Mesenchymal stem cell (in vitro differentiated cells and primary cell): Measurements from ENCODE around the gene LONRF3.
"Not testable (repeated sequence)": the region's sequence is repeated elsewhere in the genome, so short reads cannot be mapped to it uniquely, and the experiment has no call there.

ENCODE experiments used
- DNase-seq: peaks from one replicate; pipeline ENCODE4 v3.0.0-alpha.2; 2013
- H2AFZ ChIP-seq: one replicate; pipeline ENCODE4 v1.6.1; 2013; ENCODE audit warnings: low read depth, mild to moderate bottlenecking, control low read depth, inconsistent platforms, low read length, moderate library complexity
- H2AK5ac ChIP-seq: 2 replicates; pipeline ENCODE4 v1.6.1; 2013; ENCODE audit warnings: low read length, moderate library complexity, mild to moderate bottlenecking, inconsistent platforms; ENCODE audit not compliant: severe bottlenecking
- H2BK120ac ChIP-seq: one replicate; pipeline ENCODE4 v1.6.1; 2013; ENCODE audit warnings: low read depth, mild to moderate bottlenecking, inconsistent platforms, low read length, moderate library complexity
- H2BK12ac ChIP-seq, 2 experiments: one replicate each; pipeline ENCODE4 v1.6.1; 2013; ENCODE audit warnings: inconsistent platforms in 2 of 2, low read length in 2 of 2, mild to moderate bottlenecking in 2 of 2, moderate library complexity in 2 of 2, control low read depth in 1 of 2
- H2BK15ac ChIP-seq: one replicate; pipeline ENCODE4 v1.6.1; 2013; ENCODE audit warnings: mild to moderate bottlenecking, low read depth, inconsistent platforms; ENCODE audit not compliant: poor library complexity, severe bottlenecking
- H2BK5ac ChIP-seq: 2 replicates; pipeline ENCODE4 v1.6.1; 2013; ENCODE audit warnings: low read depth, mild to moderate bottlenecking, low read length, control low read depth, inconsistent platforms; ENCODE audit not compliant: poor library complexity, severe bottlenecking
- H3K14ac ChIP-seq, 2 experiments: one replicate each; pipeline ENCODE4 v1.6.1; 2013; ENCODE audit warnings: inconsistent platforms in 2 of 2, low read length in 2 of 2, control low read depth in 1 of 2, mild to moderate bottlenecking in 1 of 2, moderate library complexity in 1 of 2
- H3K18ac ChIP-seq, 2 experiments: one replicate each; pipeline ENCODE4 v1.6.1; 2013; ENCODE audit warnings: inconsistent platforms in 2 of 2, low read length in 2 of 2, control low read depth in 1 of 2, low read depth in 1 of 2, mild to moderate bottlenecking in 1 of 2
- H3K23ac ChIP-seq, 2 experiments: one replicate each; pipeline ENCODE4 v1.6.1; 2013; ENCODE audit warnings: inconsistent platforms in 2 of 2, low read length in 2 of 2, mild to moderate bottlenecking in 2 of 2, moderate library complexity in 2 of 2, control low read depth in 1 of 2
- H3K27ac ChIP-seq: 2 replicates; pipeline ENCODE4 v1.5.1; 2013; ENCODE audit warnings: mild to moderate bottlenecking, moderate library complexity, low read length, control low read depth, inconsistent platforms; ENCODE audit not compliant: poor library complexity, severe bottlenecking
- H3K27me3 ChIP-seq, 2 experiments: 2 replicates each; pipeline versions ENCODE4 v1.6.1 to v1.7.0; 2013; ENCODE audit warnings: low read length in 2 of 2, mild to moderate bottlenecking in 2 of 2, moderate library complexity in 2 of 2, control low read depth in 1 of 2, inconsistent platforms in 1 of 2; ENCODE audit not compliant: control insufficient read depth in 1 of 2, insufficient read depth in 1 of 2
- H3K36me3 ChIP-seq, 2 experiments: 2 replicates each; pipeline versions ENCODE4 v1.6.1 to v1.7.0; 2013; ENCODE audit warnings: low read length in 2 of 2, control low read depth in 1 of 2, inconsistent platforms in 1 of 2, low read depth in 1 of 2, mild to moderate bottlenecking in 1 of 2; ENCODE audit not compliant: insufficient read depth in 2 of 2, control insufficient read depth in 1 of 2
- H3K4ac ChIP-seq, 2 experiments: one replicate each; pipeline ENCODE4 v1.6.1; 2013; ENCODE audit warnings: inconsistent platforms in 2 of 2, low read length in 2 of 2, mild to moderate bottlenecking in 2 of 2, moderate library complexity in 2 of 2, control low read depth in 1 of 2, low read depth in 1 of 2
- H3K4me1 ChIP-seq: 2 replicates; pipeline ENCODE4 v1.6.1; 2013; ENCODE audit warnings: low read depth, low read length, control low read depth; ENCODE audit not compliant: control insufficient read depth, insufficient read depth
- H3K4me2 ChIP-seq: 2 replicates; pipeline ENCODE4 v1.6.1; 2013; ENCODE audit warnings: low read length, mild to moderate bottlenecking, inconsistent platforms; ENCODE audit not compliant: poor library complexity, severe bottlenecking
- H3K4me3 ChIP-seq, 2 experiments: 2 replicates each; pipeline versions ENCODE4 v1.5.1 to v1.7.0; 2013; ENCODE audit warnings: low read length in 2 of 2, mild to moderate bottlenecking in 2 of 2, control low read depth in 1 of 2, low read depth in 1 of 2; ENCODE audit not compliant: insufficient read depth in 1 of 2
- H3K79me1 ChIP-seq: replicated peaks from 2 replicates; pipeline ENCODE4 v1.6.1; 2013; ENCODE audit warnings: mild to moderate bottlenecking, control low read depth, low read length, inconsistent platforms; ENCODE audit not compliant: poor library complexity, severe bottlenecking
- H3K9ac ChIP-seq: 2 replicates; pipeline ENCODE4 v1.7.0; 2013; ENCODE audit warnings: mild to moderate bottlenecking, low read length, moderate library complexity
- H3K9me3 ChIP-seq: 2 replicates; pipeline ENCODE4 v1.7.0; 2013; ENCODE audit warnings: mild to moderate bottlenecking, low read length; ENCODE audit not compliant: control insufficient read depth
- H4K8ac ChIP-seq: one replicate; pipeline ENCODE4 v1.6.1; 2013; ENCODE audit warnings: inconsistent platforms, mild to moderate bottlenecking, low read length, moderate library complexity
- H4K91ac ChIP-seq: one replicate; pipeline ENCODE4 v1.6.1; 2013; ENCODE audit warnings: mild to moderate bottlenecking, low read length, inconsistent platforms
- WGBS: methylation state at CpG from one replicate; pipeline ENCODE4 v1.1.7; 2013; ENCODE audit warnings: mixed read lengths; 5-methylcytosine and 5-hydroxymethylcytosine counted together

LONRF3 gene

DNA sequence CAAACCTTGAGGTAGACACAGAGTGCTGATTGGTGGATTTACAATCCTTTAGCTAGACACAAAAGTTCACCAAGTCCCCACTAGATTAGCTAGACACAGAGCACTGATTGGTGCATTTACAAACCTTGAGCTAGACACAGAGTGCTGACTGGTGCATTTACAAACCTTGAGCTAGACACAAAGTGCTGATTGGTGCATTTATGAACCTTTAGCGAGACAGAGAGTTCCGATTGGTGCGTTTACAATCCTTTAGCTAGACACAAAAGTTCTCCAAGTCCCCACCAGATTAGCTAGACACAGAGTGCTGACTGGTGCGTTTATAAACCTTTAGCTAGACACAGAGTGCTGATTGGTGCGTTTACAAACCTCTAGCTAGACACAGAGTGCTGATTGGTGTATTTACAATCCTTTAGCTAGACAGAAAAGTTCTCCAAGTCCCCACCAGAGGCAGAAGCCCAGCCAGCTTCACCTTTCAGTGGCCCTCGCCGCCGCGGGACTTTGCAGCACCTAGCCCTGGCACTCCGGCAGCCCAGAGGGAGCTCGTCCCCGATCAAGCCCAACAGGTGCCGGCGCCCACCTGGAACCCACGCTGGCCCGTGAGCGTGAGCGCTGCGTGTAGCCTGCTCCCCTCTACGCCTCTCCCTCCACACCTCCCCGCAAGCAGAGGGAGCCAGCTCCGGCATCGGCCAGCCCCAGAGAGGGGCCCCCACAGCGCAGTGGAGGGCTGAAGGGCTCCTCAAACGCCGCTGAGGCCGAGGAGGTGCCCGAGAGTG, 53.7 kb downstream of the LONRF3 start:
- H2BK12ac ChIP-seq, H3K23ac ChIP-seq, H3K14ac ChIP-seq, H2AFZ ChIP-seq, H2BK15ac ChIP-seq, H3K9ac ChIP-seq, H3K4me2 ChIP-seq, DNase-seq, H3K36me3 ChIP-seq, H4K91ac ChIP-seq, H2BK120ac ChIP-seq, H3K27me3 ChIP-seq, H3K4ac ChIP-seq, H3K4me3 ChIP-seq, H3K18ac ChIP-seq, H3K4me1 ChIP-seq, H3K27ac ChIP-seq, H4K8ac ChIP-seq, H2AK5ac ChIP-seq, H3K79me1 ChIP-seq, H2BK5ac ChIP-seq: not testable (repeated sequence)
- peaks cover 11% of the 10 kb centered on the region for H3K9me3 ChIP-seq
- WGBS: 92% methylated on average over 17 of the region's 28 CpGs

DNA sequence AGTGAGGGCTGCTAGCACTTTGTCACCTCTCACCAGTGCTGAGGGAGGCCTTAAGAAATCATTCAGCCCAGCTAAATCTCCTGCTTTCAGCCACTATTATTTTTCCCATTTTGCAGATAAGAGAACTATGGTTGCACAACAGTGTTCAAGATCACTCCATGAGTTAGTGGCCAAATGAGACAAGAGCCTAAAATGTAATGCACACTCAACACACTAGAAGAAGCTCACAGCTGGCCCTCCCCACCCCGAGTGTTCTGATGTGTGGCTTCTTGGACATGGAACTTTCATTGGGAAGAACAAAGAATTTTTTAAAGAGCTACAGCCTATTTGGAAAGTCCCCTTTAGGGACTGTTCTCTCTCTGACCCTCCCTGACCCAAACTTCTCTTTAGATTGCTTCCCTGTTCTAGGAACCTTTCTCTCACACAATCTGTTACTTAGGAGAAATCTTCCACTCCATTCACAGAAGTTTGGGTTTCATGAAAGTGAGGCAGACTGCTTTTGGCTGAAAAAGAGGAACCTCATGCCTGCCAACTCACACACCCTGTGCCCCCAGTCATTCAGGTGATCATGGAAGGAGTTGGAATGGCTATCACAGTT, 54.4 kb downstream of the LONRF3 start:
- Histone ChIP-seq H3K18ac (no peak overlapping the region), H2BK15ac (no peak overlapping the region), H3K23ac (no peak overlapping the region), H2BK120ac (no peak overlapping the region), H3K4me1 (no peaks in the 10 kb centered on the region), H3K14ac (no peak overlapping the region), H2AFZ (no peak overlapping the region), H3K27ac (no peak overlapping the region), H3K9ac (no peak overlapping the region), H2BK5ac (no peak overlapping the region), H3K4ac (no peak overlapping the region), H3K36me3 (no peaks in the 10 kb centered on the region), H3K9me3 (peaks cover 18% of the 10 kb centered on the region), H2BK12ac (no peak overlapping the region), H4K8ac (no peak overlapping the region), H3K27me3 (no peaks in the 10 kb centered on the region), H3K4me3 (no peak overlapping the region), H4K91ac (no peak overlapping the region), H2AK5ac (no peak overlapping the region), H3K4me2 (no peak overlapping the region), H3K79me1 (no peaks in the 10 kb centered on the region)
- no CpG with 5 or more reads among the region's 1 CpG for WGBS
- no peak for DNase-seq

DNA sequence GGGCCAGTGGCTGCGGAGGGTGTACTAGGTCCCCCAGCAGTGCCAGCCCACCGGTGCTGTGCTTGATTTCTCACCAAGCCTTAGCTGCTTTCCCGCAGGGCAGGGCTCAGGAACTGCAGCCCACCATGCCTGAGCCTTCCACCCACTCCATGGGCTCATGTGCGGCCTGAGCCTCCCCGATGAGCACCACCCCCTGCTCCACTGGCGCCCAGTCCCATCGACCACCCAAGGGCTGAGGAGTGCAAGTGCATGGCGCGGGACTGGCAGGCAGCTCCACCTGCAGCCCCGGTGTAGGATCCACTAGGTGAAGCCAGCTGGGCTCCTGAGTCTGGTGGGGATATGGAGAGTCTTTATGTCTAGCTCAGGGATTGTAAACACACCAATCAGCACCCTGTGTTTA, 55.2 kb downstream of the LONRF3 start:
- not testable (repeated sequence) for H2BK5ac ChIP-seq, H3K4me1 ChIP-seq, H2BK120ac ChIP-seq, H3K27me3 ChIP-seq, DNase-seq, H3K18ac ChIP-seq, H3K14ac ChIP-seq, H3K9ac ChIP-seq, H3K36me3 ChIP-seq, H4K91ac ChIP-seq, H3K27ac ChIP-seq, H2BK15ac ChIP-seq, H2AK5ac ChIP-seq, H2AFZ ChIP-seq, H3K23ac ChIP-seq, H3K4me3 ChIP-seq, H2BK12ac ChIP-seq, H3K4ac ChIP-seq, H3K4me2 ChIP-seq, H4K8ac ChIP-seq, H3K79me1 ChIP-seq
- H3K9me3 ChIP-seq: peaks cover 24% of the 10 kb centered on the region
- 96% methylated on average over 6 of the region's 10 CpGs for WGBS

DNA sequence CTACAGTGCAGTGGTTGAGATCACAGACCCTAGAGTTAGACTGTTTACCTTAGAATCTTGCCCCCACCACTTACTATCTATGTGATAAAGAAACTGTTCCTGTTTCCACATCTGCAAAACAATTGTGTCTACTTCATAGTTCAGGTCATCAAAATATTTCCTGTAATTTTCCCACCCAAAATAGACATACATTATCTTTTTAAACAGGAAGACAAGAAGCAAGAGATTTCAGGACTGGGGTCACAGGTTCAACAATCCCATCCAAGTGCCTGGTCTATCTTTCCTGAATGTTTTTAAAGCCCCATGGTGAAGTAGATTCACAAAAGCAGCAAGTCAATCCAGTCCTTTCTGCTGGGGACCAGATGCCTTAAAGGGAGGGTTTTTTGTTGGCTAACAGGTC, 56.6 kb downstream of the LONRF3 start:
- Histone ChIP-seq H2BK15ac (no peak overlapping the region), H3K23ac (no peak overlapping the region), H3K4me2 (no peak overlapping the region), H4K8ac (no peak overlapping the region), H3K4me1 (no peaks in the 10 kb centered on the region), H3K27ac (no peak overlapping the region), H3K9ac (no peak overlapping the region), H2AFZ (no peak overlapping the region), H3K9me3 (peaks cover 22% of the 10 kb centered on the region), H4K91ac (no peak overlapping the region), H3K79me1 (no peaks in the 10 kb centered on the region), H3K27me3 (no peaks in the 10 kb centered on the region), H2AK5ac (no peak overlapping the region), H2BK120ac (no peak overlapping the region), H3K14ac (no peak overlapping the region), H2BK5ac (no peak overlapping the region), H3K4ac (no peak overlapping the region), H3K36me3 (no peaks in the 10 kb centered on the region), H3K4me3 (no peak overlapping the region), H3K18ac (no peak overlapping the region), H2BK12ac (no peak overlapping the region)
- no peak for DNase-seq
